ENCODE results near the gene PPP6R3. TPM values are rescaled to one million over a fixed set of nuclear protein-coding genes. Genes with fewer than 3 reads are reported as not detected.

Gene PPP6R3
- total RNA-seq, 2 experiments from 2014 or later = 84.7 to 87.0 TPM

- Mint-ChIP-seq H3K27me3 (ENCODE audit: low read depth) (no peaks in the 10 kb centered on the region), H3K9me3 (no peaks in the 10 kb centered on the region), H3K4me3 (no peak overlapping the region), H3K4me1 (ENCODE audit: low read depth) (peaks cover 37% of the 10 kb centered on the region), H3K27ac (no peak overlapping the region), H3K36me3 (ENCODE audit: low read depth) (peaks cover 50% of the 10 kb centered on the region)
- CTCF ChIA-PET = no interaction called here
- intact Hi-C loops (cut with micrococcal nuclease) = no loop called here
- no peak for DNase-seq
Measured at GRCh38 chr11:68567553-68567952, 107.0 kb downstream of the PPP6R3 start.

GRCh38 chr11:68569357-68569756 lies 108.8 kb downstream of the PPP6R3 start:
- H3K4me1 Mint-ChIP-seq (ENCODE audit: low read depth) = peaks cover 33% of the 10 kb centered on the region
- intact Hi-C loops (cut with micrococcal nuclease) = no loop called here
- peaks cover 52% of the 10 kb centered on the region for H3K36me3 Mint-ChIP-seq (ENCODE audit: low read depth)
- no peaks in the 10 kb centered on the region for H3K9me3 Mint-ChIP-seq
- no peak overlapping the region for H3K4me3 Mint-ChIP-seq
- CTCF ChIA-PET = no interaction called here
- H3K27ac Mint-ChIP-seq = no peak overlapping the region
- no peaks in the 10 kb centered on the region for H3K27me3 Mint-ChIP-seq (ENCODE audit: low read depth)
- no peak for DNase-seq

GRCh38 chr11:68570691-68571090 lies 110.1 kb downstream of the PPP6R3 start:
- no peak overlapping the region for H3K4me3 Mint-ChIP-seq
- H3K27ac Mint-ChIP-seq = no peak overlapping the region
- no peaks in the 10 kb centered on the region for H3K9me3 Mint-ChIP-seq
- peaks cover 48% of the 10 kb centered on the region for H3K36me3 Mint-ChIP-seq (ENCODE audit: low read depth)
- intact Hi-C loops (cut with micrococcal nuclease) = no loop called here
- no peaks in the 10 kb centered on the region for H3K27me3 Mint-ChIP-seq (ENCODE audit: low read depth)
- H3K4me1 Mint-ChIP-seq (ENCODE audit: low read depth) = peaks cover 30% of the 10 kb centered on the region
- CTCF ChIA-PET = interaction anchor here (1.9 kb wide), 1 partner anchor 14 kb away, joined by 14 read pairs; no protein-coding TSS in a partner anchor
- DNase-seq = no peak

GRCh38 chr11:68574308-68574707 lies 113.8 kb downstream of the PPP6R3 start:
- no peak for DNase-seq
- H3K27ac Mint-ChIP-seq = no peak overlapping the region
- H3K27me3 Mint-ChIP-seq (ENCODE audit: low read depth) = no peaks in the 10 kb centered on the region
- no peaks in the 10 kb centered on the region for H3K9me3 Mint-ChIP-seq
- H3K36me3 Mint-ChIP-seq (ENCODE audit: low read depth) = peaks cover 41% of the 10 kb centered on the region
- intact Hi-C loops (cut with micrococcal nuclease) = no loop called here
- H3K4me1 Mint-ChIP-seq (ENCODE audit: low read depth) = peaks cover 15% of the 10 kb centered on the region
- no peak overlapping the region for H3K4me3 Mint-ChIP-seq
- CTCF ChIA-PET = no interaction called here

GRCh38 chr11:68575025-68575665 lies 114.6 kb downstream of the PPP6R3 start:
- Mint-ChIP-seq H3K4me3 (no peak overlapping the region), H3K36me3 (ENCODE audit: low read depth) (peaks cover 45% of the 10 kb centered on the region), H3K9me3 (no peaks in the 10 kb centered on the region), H3K27ac (no peak overlapping the region), H3K27me3 (ENCODE audit: low read depth) (no peaks in the 10 kb centered on the region), H3K4me1 (ENCODE audit: low read depth) (peaks cover 8% of the 10 kb centered on the region)
- DNase-seq = no peak
- intact Hi-C loops (cut with micrococcal nuclease) = no loop called here
- CTCF ChIA-PET = interaction anchor here (0.5 to 0.6 kb wide), 2 partner anchors 10 to 18 kb away, joined by 3 to 4 read pairs; no protein-coding TSS in a partner anchor

- no peak for DNase-seq
- no peaks in the 10 kb centered on the region for H3K27me3 Mint-ChIP-seq (ENCODE audit: low read depth)
- H3K36me3 Mint-ChIP-seq (ENCODE audit: low read depth) = peaks cover 43% of the 10 kb centered on the region
- intact Hi-C loops (cut with micrococcal nuclease) = no loop called here
- H3K9me3 Mint-ChIP-seq = no peaks in the 10 kb centered on the region
- H3K27ac Mint-ChIP-seq = no peak overlapping the region
- CTCF ChIA-PET = no interaction called here
- peaks cover 6% of the 10 kb centered on the region for H3K4me1 Mint-ChIP-seq (ENCODE audit: low read depth)
- no peak overlapping the region for H3K4me3 Mint-ChIP-seq
Measured at GRCh38 chr11:68579455-68579854, 118.9 kb downstream of the PPP6R3 start.

- Mint-ChIP-seq H3K36me3 (ENCODE audit: low read depth) (peaks cover 42% of the 10 kb centered on the region), H3K27ac (no peak overlapping the region), H3K4me1 (ENCODE audit: low read depth) (peaks cover 8% of the 10 kb centered on the region), H3K27me3 (ENCODE audit: low read depth) (no peaks in the 10 kb centered on the region), H3K9me3 (no peaks in the 10 kb centered on the region), H3K4me3 (no peak overlapping the region)
- intact Hi-C loops (cut with micrococcal nuclease) = loop anchor here (5.0 kb wide), 1 partner anchor 119 kb away; the partner anchor contains the start of gene PPP6R3
- DNase-seq = no peak
- CTCF ChIA-PET = no interaction called here
Measured at GRCh38 chr11:68581439-68581838, 120.9 kb downstream of the PPP6R3 start.

- intact Hi-C loops (cut with micrococcal nuclease) = loop anchor here (5.0 kb wide), 1 partner anchor 120 kb away; the partner anchor contains the start of gene PPP6R3
- Mint-ChIP-seq H3K9me3 (no peaks in the 10 kb centered on the region), H3K4me1 (ENCODE audit: low read depth) (peaks cover 8% of the 10 kb centered on the region), H3K27me3 (ENCODE audit: low read depth) (no peaks in the 10 kb centered on the region), H3K36me3 (ENCODE audit: low read depth) (peaks cover 38% of the 10 kb centered on the region), H3K4me3 (no peak overlapping the region), H3K27ac (no peak overlapping the region)
- no peak for DNase-seq
- CTCF ChIA-PET = no interaction called here
Measured at GRCh38 chr11:68581901-68582300, 121.3 kb downstream of the PPP6R3 start.

- CTCF ChIA-PET = interaction anchor here (1.6 kb wide), 1 partner anchor 261 kb away, joined by 5 read pairs; no protein-coding TSS in a partner anchor
- Mint-ChIP-seq H3K27ac (no peak overlapping the region), H3K4me3 (no peak overlapping the region), H3K4me1 (ENCODE audit: low read depth) (peaks cover 8% of the 10 kb centered on the region), H3K9me3 (no peaks in the 10 kb centered on the region), H3K36me3 (ENCODE audit: low read depth) (peaks cover 40% of the 10 kb centered on the region), H3K27me3 (ENCODE audit: low read depth) (no peaks in the 10 kb centered on the region)
- intact Hi-C loops (cut with micrococcal nuclease) = loop anchor here (5.0 kb wide), 1 partner anchor 120 kb away; the partner anchor contains the start of gene PPP6R3
- DNase-seq = no peak
Measured at GRCh38 chr11:68582416-68583040, 122.0 kb downstream of the PPP6R3 start.

GRCh38 chr11:68583041-68583446 lies 122.5 kb downstream of the PPP6R3 start:
- no peak overlapping the region for H3K27ac Mint-ChIP-seq
- peaks cover 42% of the 10 kb centered on the region for H3K36me3 Mint-ChIP-seq (ENCODE audit: low read depth)
- no peak for DNase-seq
- CTCF ChIA-PET = interaction anchor here (0.6 to 1.6 kb wide), 4 partner anchors 69 to 264 kb away, joined by 3 to 5 read pairs (median 4); no protein-coding TSS in a partner anchor
- intact Hi-C loops (cut with micrococcal nuclease) = loop anchor here (5.0 kb wide), 1 partner anchor 121 kb away; the partner anchor contains the start of gene PPP6R3
- no peak overlapping the region for H3K4me3 Mint-ChIP-seq
- H3K9me3 Mint-ChIP-seq = no peaks in the 10 kb centered on the region
- peaks cover 8% of the 10 kb centered on the region for H3K4me1 Mint-ChIP-seq (ENCODE audit: low read depth)
- no peaks in the 10 kb centered on the region for H3K27me3 Mint-ChIP-seq (ENCODE audit: low read depth)

- no peaks in the 10 kb centered on the region for H3K9me3 Mint-ChIP-seq
- H3K36me3 Mint-ChIP-seq (ENCODE audit: low read depth) = peaks cover 40% of the 10 kb centered on the region
- intact Hi-C loops (cut with micrococcal nuclease) = loop anchor here (5.0 kb wide), 1 partner anchor 122 kb away; the partner anchor contains the start of gene PPP6R3
- CTCF ChIA-PET = interaction anchor here (0.7 to 1.9 kb wide), 16 partner anchors 8 to 263 kb away, joined by 3 to 14 read pairs (median 4); no protein-coding TSS in a partner anchor
- H3K27ac Mint-ChIP-seq = no peak overlapping the region
- peaks cover 8% of the 10 kb centered on the region for H3K4me1 Mint-ChIP-seq (ENCODE audit: low read depth)
- no peak overlapping the region for H3K4me3 Mint-ChIP-seq
- peak; percentile 75 for DNase-seq
- H3K27me3 Mint-ChIP-seq (ENCODE audit: low read depth) = no peaks in the 10 kb centered on the region
Measured at GRCh38 chr11:68584097-68584496, 123.5 kb downstream of the PPP6R3 start.

- CTCF ChIA-PET = interaction anchor here (0.7 to 1.9 kb wide), 7 partner anchors 10 to 259 kb away, joined by 3 to 6 read pairs (median 4); no protein-coding TSS in a partner anchor
- Mint-ChIP-seq H3K36me3 (ENCODE audit: low read depth) (peaks cover 37% of the 10 kb centered on the region), H3K4me3 (no peak overlapping the region), H3K4me1 (ENCODE audit: low read depth) (peaks cover 8% of the 10 kb centered on the region), H3K27me3 (ENCODE audit: low read depth) (no peaks in the 10 kb centered on the region), H3K9me3 (no peaks in the 10 kb centered on the region), H3K27ac (no peak overlapping the region)
- intact Hi-C loops (cut with micrococcal nuclease) = loop anchor here (5.0 kb wide), 1 partner anchor 123 kb away; the partner anchor contains the start of gene PPP6R3
- no peak for DNase-seq
Measured at GRCh38 chr11:68584991-68585524, 124.5 kb downstream of the PPP6R3 start.

Data from activated naive CD4-positive, alpha-beta T cell treated with anti-CD3 and anti-CD28 coated beads for 36 hours (primary cell).